HepG2 (cell line): Measurements from ENCODE around the gene KRTAP12-1. TPM values are rescaled to one million over a fixed set of nuclear protein-coding genes. Genes with fewer than 3 reads are reported as not detected.

Source experiments
- ATF1 ChIP-seq: IDR thresholded peaks from 2 replicates; pipeline ENCODE4 v1.6.1; 2016; ENCODE audit warnings: mild to moderate bottlenecking, control low read depth
- ELF3 ChIP-seq: IDR thresholded peaks from 2 replicates; pipeline ENCODE4 v1.6.1; 2016; ENCODE audit warnings: missing genetic modification reagents, missing compliant biosample characterization
- LCORL ChIP-seq, 2 experiments: fragments of 450-650 bp in 1 of 2; sonication (generic) in 1 of 2; formaldehyde crosslinking in 1 of 2; IDR thresholded peaks; 2 replicates each; pipeline versions ENCODE4 v1.5.0 to v1.6.1; 2017 to 2020; ENCODE audit warnings: antibody characterized with exemption in 1 of 2, missing genetic modification reagents in 1 of 2
- MTF1 ChIP-seq: sonication (generic); formaldehyde crosslinking; IDR thresholded peaks from 2 replicates; pipeline ENCODE4 v1.5.0; 2020; ENCODE audit warnings: missing genetic modification reagents
- NFE2 ChIP-seq: sonication (generic); formaldehyde crosslinking; IDR thresholded peaks from 2 replicates; pipeline ENCODE4 v1.4.0; 2020; ENCODE audit warnings: missing genetic modification reagents
- PRMT3 ChIP-seq: sonication (generic); formaldehyde crosslinking; IDR thresholded peaks from 2 replicates; pipeline ENCODE4 v1.8.1; 2022; ENCODE audit warnings: low read depth, mild to moderate bottlenecking, moderate library complexity, missing genetic modification reagents, borderline replicate concordance
- RFX1 ChIP-seq: fragments of 450-650 bp; IDR thresholded peaks from 2 replicates; pipeline ENCODE4 v1.6.1; 2017
- RFX3 ChIP-seq: IDR thresholded peaks from 2 replicates; pipeline ENCODE4 v1.6.1; 2016; ENCODE audit warnings: missing biosample characterization, missing genetic modification reagents
- SMARCE1 ChIP-seq: fragments of 450-650 bp; IDR thresholded peaks from 2 replicates; pipeline ENCODE4 v1.6.1; 2017; ENCODE audit warnings: borderline replicate concordance
- TOE1 ChIP-seq: sonication (generic); formaldehyde crosslinking; IDR thresholded peaks from 2 replicates; pipeline ENCODE4 v1.4.0; 2020; ENCODE audit warnings: mild to moderate bottlenecking, missing genetic modification reagents
- TSC22D2 ChIP-seq: sonication (generic); formaldehyde crosslinking; IDR thresholded peaks from 2 replicates; pipeline ENCODE4 v1.5.1; 2020; ENCODE audit warnings: missing genetic modification reagents, mild to moderate bottlenecking, borderline replicate concordance
- ZNF563 ChIP-seq: sonication (generic); formaldehyde crosslinking; IDR thresholded peaks from 2 replicates; pipeline ENCODE4 v1.8.0; 2022; ENCODE audit warnings: mild to moderate bottlenecking, moderate library complexity, missing genetic modification reagents
- ZNF709 ChIP-seq: sonication (generic); formaldehyde crosslinking; IDR thresholded peaks from 2 replicates; pipeline ENCODE4 v1.5.0; 2020; ENCODE audit warnings: mild to moderate bottlenecking, missing genetic modification reagents
- ZNF780A ChIP-seq: sonication (generic); formaldehyde crosslinking; IDR thresholded peaks from 2 replicates; pipeline ENCODE4 v1.8.0; 2022; ENCODE audit warnings: mild to moderate bottlenecking, missing genetic modification reagents, moderate library complexity
- ZSCAN22 ChIP-seq: sonication (generic); formaldehyde crosslinking; IDR thresholded peaks from 2 replicates; pipeline ENCODE4 v1.4.0; 2020; ENCODE audit warnings: mild to moderate bottlenecking, missing genetic modification reagents
- polyA plus RNA-seq, 8 experiments: library from polyadenylated mRNA; depleted of rRNA in 3 of 8; stranded (reverse) in 7 of 8; unstranded in 1 of 8; fragments of >200 nt; fragmentation: Illumina TruSeq in 4 of 8; extraction: Trizol in 4 of 8; gene quantifications; 2 replicates each; pipeline versions ENCODE4 v1.2.1 to v1.2.3, GENCODE V29; 2011 to 2016; ENCODE audit warnings: low read depth in 4 of 8, missing spikeins in 1 of 8, mixed read lengths in 1 of 8; ENCODE audit not compliant: insufficient read depth in 1 of 8
- total RNA-seq, 5 experiments: library from RNA; depleted of rRNA; stranded (reverse); fragments of >200 nt; fragmentation: Illumina TruSeq; extraction: Trizol; gene quantifications; 2 replicates each; pipeline ENCODE4 v1.2.3, GENCODE V29; 2016; ENCODE audit warnings: low read depth in 1 of 5
- TF ChIP-seq, protein P1 (sequence below): sonication (generic); formaldehyde crosslinking; IDR thresholded peaks from 2 replicates; pipeline ENCODE4 v1.5.1; 2020; ENCODE audit warnings: missing genetic modification reagents, mild to moderate bottlenecking, borderline replicate concordance
- TF ChIP-seq, protein P2 (sequence below): sonication (generic); formaldehyde crosslinking; IDR thresholded peaks from 2 replicates; pipeline ENCODE4 v1.8.1; 2023; ENCODE audit warnings: mild to moderate bottlenecking, missing genetic modification reagents, borderline replicate concordance
- TF ChIP-seq, protein P3 (sequence below): sonication (generic); formaldehyde crosslinking; IDR thresholded peaks from 2 replicates; pipeline ENCODE4 v1.4.0; 2020; ENCODE audit warnings: missing genetic modification reagents, borderline replicate concordance
- TF ChIP-seq, protein P4 (sequence below): sonication (generic); formaldehyde crosslinking; IDR thresholded peaks from 2 replicates; pipeline ENCODE4 v1.5.1; 2020; ENCODE audit warnings: mild to moderate bottlenecking, missing genetic modification reagents, moderate library complexity

Gene KRTAP12-1
- total and polyA plus RNA-seq, 2 of the 13 experiments (the other 11 are each of a cell fraction or from before 2014, with no cell fraction given) = not detected

DNA sequence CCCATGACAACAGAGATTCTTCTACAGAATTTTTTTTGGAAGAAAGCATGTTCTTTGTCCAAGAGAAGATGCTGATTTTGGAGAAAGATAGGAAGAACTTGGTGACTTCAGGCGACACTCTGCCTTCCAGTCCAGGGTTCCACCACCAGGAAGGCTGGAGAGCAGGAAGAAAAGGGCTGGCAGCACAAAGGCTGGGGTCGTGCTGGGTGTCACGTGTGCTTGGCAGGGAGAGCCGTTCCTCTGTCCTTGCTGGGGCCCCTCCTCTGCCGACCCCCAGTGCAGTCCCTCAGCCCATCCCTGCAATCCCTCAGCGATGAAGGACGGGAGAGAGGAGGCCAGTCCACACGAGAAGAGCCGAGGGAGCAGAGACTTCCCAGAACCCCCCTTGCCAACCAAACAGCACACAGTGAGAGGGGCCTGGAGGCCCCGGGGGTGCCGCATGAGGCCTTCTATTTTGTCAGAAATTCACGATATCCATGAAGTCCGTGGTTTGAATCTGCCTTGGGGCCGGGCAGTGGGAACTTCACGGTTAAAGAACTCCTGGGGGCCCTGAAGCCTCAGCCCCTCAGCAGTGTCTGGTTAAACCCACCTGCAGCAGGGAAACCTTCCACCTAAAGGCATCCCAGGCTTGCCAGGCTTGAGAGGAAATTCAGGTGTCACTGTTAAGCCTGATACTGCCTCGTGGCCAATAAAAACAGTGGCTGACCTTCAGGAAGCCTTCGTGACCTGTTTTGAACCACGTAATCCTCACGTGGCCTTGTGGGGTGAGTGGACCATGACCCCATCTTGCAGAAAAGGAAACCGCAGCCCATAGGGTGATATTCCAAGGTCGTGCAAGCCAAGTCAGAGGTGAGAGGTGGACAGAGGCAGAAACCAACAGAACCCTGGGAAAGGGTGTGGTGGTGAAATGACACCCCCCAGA lies 18.4 kb upstream of the KRTAP12-1 start (continued):
- no peak for TF ChIP-seq TOE1
- TF ChIP-seq, protein P1, sequence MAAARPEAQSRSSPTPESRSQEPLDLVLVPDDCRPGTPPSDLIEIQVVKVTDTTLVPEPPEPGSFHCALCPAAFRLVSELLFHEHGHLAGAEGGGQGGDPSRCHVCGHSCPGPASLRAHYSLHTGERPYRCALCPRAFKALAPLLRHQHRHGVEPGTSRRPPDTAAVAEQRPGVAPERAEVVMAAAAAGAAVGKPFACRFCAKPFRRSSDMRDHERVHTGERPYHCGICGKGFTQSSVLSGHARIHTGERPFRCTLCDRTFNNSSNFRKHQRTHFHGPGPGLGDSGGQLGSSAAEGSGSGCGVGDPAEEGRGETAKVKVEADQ (CRISPR knock-in tag) = no peak
- TF ChIP-seq, protein P2, sequence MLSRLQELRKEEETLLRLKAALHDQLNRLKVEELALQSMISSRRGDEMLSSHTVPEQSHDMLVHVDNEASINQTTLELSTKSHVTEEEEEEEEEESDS (CRISPR knock-in tag) = no peak
- no peak for TF ChIP-seq MTF1 (CRISPR knock-in tag)
- TF ChIP-seq RFX3 (CRISPR knock-in tag) = no peak
- no peak for TF ChIP-seq ATF1 (CRISPR knock-in tag)
- TF ChIP-seq PRMT3 (CRISPR knock-in tag) = no peak
- TF ChIP-seq, protein P3, sequence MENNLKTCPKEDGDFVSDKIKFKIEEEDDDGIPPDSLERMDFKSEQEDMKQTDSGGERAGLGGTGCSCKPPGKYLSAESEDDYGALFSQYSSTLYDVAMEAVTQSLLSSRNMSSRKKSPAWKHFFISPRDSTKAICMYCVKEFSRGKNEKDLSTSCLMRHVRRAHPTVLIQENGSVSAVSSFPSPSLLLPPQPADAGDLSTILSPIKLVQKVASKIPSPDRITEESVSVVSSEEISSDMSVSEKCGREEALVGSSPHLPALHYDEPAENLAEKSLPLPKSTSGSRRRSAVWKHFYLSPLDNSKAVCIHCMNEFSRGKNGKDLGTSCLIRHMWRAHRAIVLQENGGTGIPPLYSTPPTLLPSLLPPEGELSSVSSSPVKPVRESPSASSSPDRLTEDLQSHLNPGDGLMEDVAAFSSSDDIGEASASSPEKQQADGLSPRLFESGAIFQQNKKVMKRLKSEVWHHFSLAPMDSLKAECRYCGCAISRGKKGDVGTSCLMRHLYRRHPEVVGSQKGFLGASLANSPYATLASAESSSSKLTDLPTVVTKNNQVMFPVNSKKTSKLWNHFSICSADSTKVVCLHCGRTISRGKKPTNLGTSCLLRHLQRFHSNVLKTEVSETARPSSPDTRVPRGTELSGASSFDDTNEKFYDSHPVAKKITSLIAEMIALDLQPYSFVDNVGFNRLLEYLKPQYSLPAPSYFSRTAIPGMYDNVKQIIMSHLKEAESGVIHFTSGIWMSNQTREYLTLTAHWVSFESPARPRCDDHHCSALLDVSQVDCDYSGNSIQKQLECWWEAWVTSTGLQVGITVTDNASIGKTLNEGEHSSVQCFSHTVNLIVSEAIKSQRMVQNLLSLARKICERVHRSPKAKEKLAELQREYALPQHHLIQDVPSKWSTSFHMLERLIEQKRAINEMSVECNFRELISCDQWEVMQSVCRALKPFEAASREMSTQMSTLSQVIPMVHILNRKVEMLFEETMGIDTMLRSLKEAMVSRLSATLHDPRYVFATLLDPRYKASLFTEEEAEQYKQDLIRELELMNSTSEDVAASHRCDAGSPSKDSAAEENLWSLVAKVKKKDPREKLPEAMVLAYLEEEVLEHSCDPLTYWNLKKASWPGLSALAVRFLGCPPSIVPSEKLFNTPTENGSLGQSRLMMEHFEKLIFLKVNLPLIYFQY = no peak
- TF ChIP-seq NFE2 = no peak
- TF ChIP-seq TSC22D2 (CRISPR knock-in tag) = no peak
- TF ChIP-seq SMARCE1 = no peak
- TF ChIP-seq ZNF709 (CRISPR knock-in tag) = 0 out of 2 replicates have a peak, but pooled peaks have one; percentile 47
- TF ChIP-seq ZSCAN22 (CRISPR knock-in tag) = no peak
- TF ChIP-seq ZNF780A = no peak
- TF ChIP-seq LCORL (IDR thresholded peaks at IDR 0.05) = no peak
- TF ChIP-seq LCORL (CRISPR knock-in tag; IDR thresholded peaks at IDR 0.05) = peak; percentile 64; the same call in 1 of the 2 replicates
- TF ChIP-seq, protein P4, sequence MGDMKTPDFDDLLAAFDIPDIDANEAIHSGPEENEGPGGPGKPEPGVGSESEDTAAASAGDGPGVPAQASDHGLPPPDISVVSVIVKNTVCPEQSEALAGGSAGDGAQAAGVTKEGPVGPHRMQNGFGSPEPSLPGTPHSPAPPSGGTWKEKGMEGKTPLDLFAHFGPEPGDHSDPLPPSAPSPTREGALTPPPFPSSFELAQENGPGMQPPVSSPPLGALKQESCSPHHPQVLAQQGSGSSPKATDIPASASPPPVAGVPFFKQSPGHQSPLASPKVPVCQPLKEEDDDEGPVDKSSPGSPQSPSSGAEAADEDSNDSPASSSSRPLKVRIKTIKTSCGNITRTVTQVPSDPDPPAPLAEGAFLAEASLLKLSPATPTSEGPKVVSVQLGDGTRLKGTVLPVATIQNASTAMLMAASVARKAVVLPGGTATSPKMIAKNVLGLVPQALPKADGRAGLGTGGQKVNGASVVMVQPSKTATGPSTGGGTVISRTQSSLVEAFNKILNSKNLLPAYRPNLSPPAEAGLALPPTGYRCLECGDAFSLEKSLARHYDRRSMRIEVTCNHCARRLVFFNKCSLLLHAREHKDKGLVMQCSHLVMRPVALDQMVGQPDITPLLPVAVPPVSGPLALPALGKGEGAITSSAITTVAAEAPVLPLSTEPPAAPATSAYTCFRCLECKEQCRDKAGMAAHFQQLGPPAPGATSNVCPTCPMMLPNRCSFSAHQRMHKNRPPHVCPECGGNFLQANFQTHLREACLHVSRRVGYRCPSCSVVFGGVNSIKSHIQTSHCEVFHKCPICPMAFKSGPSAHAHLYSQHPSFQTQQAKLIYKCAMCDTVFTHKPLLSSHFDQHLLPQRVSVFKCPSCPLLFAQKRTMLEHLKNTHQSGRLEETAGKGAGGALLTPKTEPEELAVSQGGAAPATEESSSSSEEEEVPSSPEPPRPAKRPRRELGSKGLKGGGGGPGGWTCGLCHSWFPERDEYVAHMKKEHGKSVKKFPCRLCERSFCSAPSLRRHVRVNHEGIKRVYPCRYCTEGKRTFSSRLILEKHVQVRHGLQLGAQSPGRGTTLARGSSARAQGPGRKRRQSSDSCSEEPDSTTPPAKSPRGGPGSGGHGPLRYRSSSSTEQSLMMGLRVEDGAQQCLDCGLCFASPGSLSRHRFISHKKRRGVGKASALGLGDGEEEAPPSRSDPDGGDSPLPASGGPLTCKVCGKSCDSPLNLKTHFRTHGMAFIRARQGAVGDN = peak; percentile 73
- peak; percentile 79 for TF ChIP-seq ELF3 (CRISPR knock-in tag)
- TF ChIP-seq ZNF563 (CRISPR knock-in tag) = no peak
- TF ChIP-seq RFX1 = no peak
